HepG2 (cell line): ENCODE measurements around the gene NUDT3. TPM values are rescaled to one million over a fixed set of nuclear protein-coding genes. Genes with fewer than 3 reads are reported as not detected.
A peak's percentile ranks its signal among the peaks of the same experiment; 100 is the strongest.

Experiments used
- AKNA ChIP-seq: sonication (generic); formaldehyde crosslinking; IDR thresholded peaks from 2 replicates; pipeline ENCODE4 v1.4.0; 2020; ENCODE audit warnings: missing genetic modification reagents, borderline replicate concordance
- MBD4 ChIP-seq: IDR thresholded peaks from 2 replicates; pipeline ENCODE4 v1.6.1; 2012; ENCODE audit warnings: low read length, inconsistent platforms, borderline replicate concordance
- NR2F1 ChIP-seq, 2 experiments: fragments of 450-650 bp in 1 of 2; formaldehyde crosslinking in 1 of 2; IDR thresholded peaks; 2 replicates each; pipeline versions ENCODE4 v1.5.0 to v1.6.1; 2016 to 2020; ENCODE audit warnings: mild to moderate bottlenecking in 1 of 2, missing compliant biosample characterization in 1 of 2, missing genetic modification reagents in 1 of 2, moderate library complexity in 1 of 2
- SNAI1 ChIP-seq: sonication (generic); formaldehyde crosslinking; IDR thresholded peaks from 2 replicates; pipeline ENCODE4 v1.5.0; 2020; ENCODE audit warnings: mild to moderate bottlenecking, missing genetic modification reagents, borderline replicate concordance
- THAP9 ChIP-seq: sonication (generic); formaldehyde crosslinking; IDR thresholded peaks from 2 replicates; pipeline ENCODE4; 2020; ENCODE audit warnings: missing genetic modification reagents, mild to moderate bottlenecking, borderline replicate concordance
- ZNF766 ChIP-seq: sonication (generic); formaldehyde crosslinking; IDR thresholded peaks from 2 replicates; pipeline ENCODE4 v1.5.0; 2020; ENCODE audit warnings: missing genetic modification reagents, borderline replicate concordance
- polyA plus RNA-seq, 8 experiments: library from polyadenylated mRNA; depleted of rRNA in 3 of 8; stranded (reverse) in 7 of 8; unstranded in 1 of 8; fragments of >200 nt; fragmentation: Illumina TruSeq in 4 of 8; extraction: Trizol in 4 of 8; gene quantifications; 2 replicates each; pipeline versions ENCODE4 v1.2.1 to v1.2.3, GENCODE V29; 2011 to 2016; ENCODE audit warnings: low read depth in 4 of 8, missing spikeins in 1 of 8, mixed read lengths in 1 of 8; ENCODE audit not compliant: insufficient read depth in 1 of 8
- total RNA-seq, 5 experiments: library from RNA; depleted of rRNA; stranded (reverse); fragments of >200 nt; fragmentation: Illumina TruSeq; extraction: Trizol; gene quantifications; 2 replicates each; pipeline ENCODE4 v1.2.3, GENCODE V29; 2016; ENCODE audit warnings: low read depth in 1 of 5
- TF ChIP-seq, protein P1 (sequence below): sonication (generic); formaldehyde crosslinking; IDR thresholded peaks from 2 replicates; pipeline ENCODE4 v1.4.0; 2020; ENCODE audit warnings: mild to moderate bottlenecking, missing genetic modification reagents
- TF ChIP-seq, protein P2 (sequence below): sonication (generic); IDR thresholded peaks from 2 replicates; pipeline ENCODE4 v1.6.1; 2016; ENCODE audit warnings: low read depth, borderline replicate concordance

Gene NUDT3
- total and polyA plus RNA-seq, 2 of the 13 experiments (the other 11 are each of a cell fraction or from before 2014, with no cell fraction given), result 20.2 to 20.6 TPM

GRCh38 chr6:34249469-34250261 lies 142.8 kb downstream of the NUDT3 start (continued):
- TF ChIP-seq THAP9 (0 out of 2 replicates have a peak, but pooled peaks have one; percentile 8), ZNF766 (CRISPR knock-in tag) (no peak), SNAI1 (0 out of 2 replicates have a peak, but pooled peaks have one; percentile 69), MBD4 (no peak), AKNA (CRISPR knock-in tag) (no peak), NR2F1 (CRISPR knock-in tag; IDR thresholded peaks at IDR 0.05) (no peak)
- TF ChIP-seq, protein P1, sequence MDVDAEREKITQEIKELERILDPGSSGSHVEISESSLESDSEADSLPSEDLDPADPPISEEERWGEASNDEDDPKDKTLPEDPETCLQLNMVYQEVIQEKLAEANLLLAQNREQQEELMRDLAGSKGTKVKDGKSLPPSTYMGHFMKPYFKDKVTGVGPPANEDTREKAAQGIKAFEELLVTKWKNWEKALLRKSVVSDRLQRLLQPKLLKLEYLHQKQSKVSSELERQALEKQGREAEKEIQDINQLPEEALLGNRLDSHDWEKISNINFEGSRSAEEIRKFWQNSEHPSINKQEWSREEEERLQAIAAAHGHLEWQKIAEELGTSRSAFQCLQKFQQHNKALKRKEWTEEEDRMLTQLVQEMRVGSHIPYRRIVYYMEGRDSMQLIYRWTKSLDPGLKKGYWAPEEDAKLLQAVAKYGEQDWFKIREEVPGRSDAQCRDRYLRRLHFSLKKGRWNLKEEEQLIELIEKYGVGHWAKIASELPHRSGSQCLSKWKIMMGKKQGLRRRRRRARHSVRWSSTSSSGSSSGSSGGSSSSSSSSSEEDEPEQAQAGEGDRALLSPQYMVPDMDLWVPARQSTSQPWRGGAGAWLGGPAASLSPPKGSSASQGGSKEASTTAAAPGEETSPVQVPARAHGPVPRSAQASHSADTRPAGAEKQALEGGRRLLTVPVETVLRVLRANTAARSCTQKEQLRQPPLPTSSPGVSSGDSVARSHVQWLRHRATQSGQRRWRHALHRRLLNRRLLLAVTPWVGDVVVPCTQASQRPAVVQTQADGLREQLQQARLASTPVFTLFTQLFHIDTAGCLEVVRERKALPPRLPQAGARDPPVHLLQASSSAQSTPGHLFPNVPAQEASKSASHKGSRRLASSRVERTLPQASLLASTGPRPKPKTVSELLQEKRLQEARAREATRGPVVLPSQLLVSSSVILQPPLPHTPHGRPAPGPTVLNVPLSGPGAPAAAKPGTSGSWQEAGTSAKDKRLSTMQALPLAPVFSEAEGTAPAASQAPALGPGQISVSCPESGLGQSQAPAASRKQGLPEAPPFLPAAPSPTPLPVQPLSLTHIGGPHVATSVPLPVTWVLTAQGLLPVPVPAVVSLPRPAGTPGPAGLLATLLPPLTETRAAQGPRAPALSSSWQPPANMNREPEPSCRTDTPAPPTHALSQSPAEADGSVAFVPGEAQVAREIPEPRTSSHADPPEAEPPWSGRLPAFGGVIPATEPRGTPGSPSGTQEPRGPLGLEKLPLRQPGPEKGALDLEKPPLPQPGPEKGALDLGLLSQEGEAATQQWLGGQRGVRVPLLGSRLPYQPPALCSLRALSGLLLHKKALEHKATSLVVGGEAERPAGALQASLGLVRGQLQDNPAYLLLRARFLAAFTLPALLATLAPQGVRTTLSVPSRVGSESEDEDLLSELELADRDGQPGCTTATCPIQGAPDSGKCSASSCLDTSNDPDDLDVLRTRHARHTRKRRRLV, result 0 out of 2 replicates have a peak, but pooled peaks have one; percentile 62
- TF ChIP-seq, protein P2, sequence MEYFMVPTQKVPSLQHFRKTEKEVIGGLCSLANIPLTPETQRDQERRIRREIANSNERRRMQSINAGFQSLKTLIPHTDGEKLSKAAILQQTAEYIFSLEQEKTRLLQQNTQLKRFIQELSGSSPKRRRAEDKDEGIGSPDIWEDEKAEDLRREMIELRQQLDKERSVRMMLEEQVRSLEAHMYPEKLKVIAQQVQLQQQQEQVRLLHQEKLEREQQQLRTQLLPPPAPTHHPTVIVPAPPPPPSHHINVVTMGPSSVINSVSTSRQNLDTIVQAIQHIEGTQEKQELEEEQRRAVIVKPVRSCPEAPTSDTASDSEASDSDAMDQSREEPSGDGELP, result no peak
